Measurements from ENCODE around the gene EBF3. TPM values are rescaled to one million over a fixed set of nuclear protein-coding genes. Genes with fewer than 3 reads are reported as not detected.

EBF3 gene
- total RNA-seq, 1 experiment from 2014 or later = not detected

DNA sequence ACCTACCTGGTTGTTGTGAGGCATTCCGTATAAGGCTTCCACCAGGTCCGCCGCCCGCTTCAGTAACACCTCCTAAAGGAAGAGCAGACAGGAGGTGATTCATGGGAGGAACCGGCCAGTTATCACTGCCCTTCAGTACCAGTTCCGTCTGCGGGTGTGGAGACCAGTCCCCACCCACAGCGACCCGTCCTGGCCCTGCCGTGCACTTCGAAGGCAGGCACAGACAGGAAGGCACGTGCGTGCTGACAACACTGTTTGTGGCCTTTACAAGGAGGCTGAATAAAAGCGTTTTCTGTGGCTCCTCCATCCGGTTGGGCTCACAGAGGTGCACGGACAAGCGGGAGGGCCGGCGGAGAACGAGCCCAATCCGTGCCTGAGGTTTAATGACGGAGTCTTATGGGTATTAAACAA is 120.9 kb downstream of the EBF3 start:
- intact Hi-C loops (cut with micrococcal nuclease) = no loop called here
- H3K4me3 ChIP-seq (ENCODE audit: low read length) = no peak overlapping the region
- CTCF ChIA-PET = no interaction called here
- no peaks in the 10 kb centered on the region for H3F3A ChIP-seq (ENCODE audit: low read length, unreplicated experiment)
- H3K27me3 ChIP-seq (ENCODE audit: low read length) = peaks cover 35% of the 10 kb centered on the region
- no peak overlapping the region for H3K27ac ChIP-seq (ENCODE audit: low read length)
- POLR2A ChIA-PET (ENCODE audit: unreplicated experiment) = no interaction called here
- no peaks in the 10 kb centered on the region for H3K79me2 ChIP-seq (ENCODE audit: low read length)
- TF ChIP-seq, protein P1, sequence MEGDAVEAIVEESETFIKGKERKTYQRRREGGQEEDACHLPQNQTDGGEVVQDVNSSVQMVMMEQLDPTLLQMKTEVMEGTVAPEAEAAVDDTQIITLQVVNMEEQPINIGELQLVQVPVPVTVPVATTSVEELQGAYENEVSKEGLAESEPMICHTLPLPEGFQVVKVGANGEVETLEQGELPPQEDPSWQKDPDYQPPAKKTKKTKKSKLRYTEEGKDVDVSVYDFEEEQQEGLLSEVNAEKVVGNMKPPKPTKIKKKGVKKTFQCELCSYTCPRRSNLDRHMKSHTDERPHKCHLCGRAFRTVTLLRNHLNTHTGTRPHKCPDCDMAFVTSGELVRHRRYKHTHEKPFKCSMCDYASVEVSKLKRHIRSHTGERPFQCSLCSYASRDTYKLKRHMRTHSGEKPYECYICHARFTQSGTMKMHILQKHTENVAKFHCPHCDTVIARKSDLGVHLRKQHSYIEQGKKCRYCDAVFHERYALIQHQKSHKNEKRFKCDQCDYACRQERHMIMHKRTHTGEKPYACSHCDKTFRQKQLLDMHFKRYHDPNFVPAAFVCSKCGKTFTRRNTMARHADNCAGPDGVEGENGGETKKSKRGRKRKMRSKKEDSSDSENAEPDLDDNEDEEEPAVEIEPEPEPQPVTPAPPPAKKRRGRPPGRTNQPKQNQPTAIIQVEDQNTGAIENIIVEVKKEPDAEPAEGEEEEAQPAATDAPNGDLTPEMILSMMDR (conservative IDR thresholded peaks at IDR 0.05; ENCODE audit: low read depth, low read length) = no peak
- TF ChIP-seq EZH2phosphoT487 (IDR thresholded peaks at IDR 0.05; ENCODE audit: borderline replicate concordance, low read length) (no peak), EZH2 (IDR thresholded peaks at IDR 0.05; ENCODE audit: low read length, unreplicated experiment) (no peak)
- no TSS peak for BruUV-seq (replicated peaks)
- no peak for DNase-seq
- H3K36me3 ChIP-seq (ENCODE audit: low read depth, low read length) = no peaks in the 10 kb centered on the region
- no peaks in the 10 kb centered on the region for H3K9me3 ChIP-seq (ENCODE audit: low read length)
- no peak for ATAC-seq
- no peak overlapping the region for H2AFZ ChIP-seq (ENCODE audit: low read length)
- no peaks in the 10 kb centered on the region for H4K20me1 ChIP-seq (ENCODE audit: low read length)
- H3K9me2 ChIP-seq (replicated peaks; ENCODE audit: low read length) = no peaks in the 10 kb centered on the region
- no peak overlapping the region for H3K4me2 ChIP-seq (ENCODE audit: low read length)
- H3K4me1 ChIP-seq (ENCODE audit: insufficient read depth, low read length) = no peaks in the 10 kb centered on the region
- no peak overlapping the region for H3K9ac ChIP-seq (ENCODE audit: low read length)

DNA sequence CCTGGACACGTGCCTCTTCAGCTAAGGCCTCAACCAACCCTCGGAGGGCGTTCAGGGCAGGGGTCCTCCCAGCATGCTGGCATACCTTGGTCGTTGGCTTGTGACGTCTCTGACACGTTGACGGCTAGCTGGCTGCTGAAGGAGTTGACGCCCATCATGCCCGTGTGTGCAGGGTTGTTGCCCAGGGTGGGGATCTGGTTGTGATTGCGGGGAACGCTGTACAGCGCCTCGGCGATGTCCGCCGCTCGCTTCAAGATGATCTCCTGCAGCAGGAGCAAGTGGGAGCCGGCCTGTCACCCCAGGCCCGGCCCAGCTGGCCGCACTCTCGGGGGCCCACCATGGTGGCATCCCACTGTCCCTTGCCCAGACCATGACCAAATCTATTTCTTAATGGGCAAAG is 122.0 kb downstream of the EBF3 start:
- H3K9ac ChIP-seq (ENCODE audit: low read length) = no peak overlapping the region

DNA sequence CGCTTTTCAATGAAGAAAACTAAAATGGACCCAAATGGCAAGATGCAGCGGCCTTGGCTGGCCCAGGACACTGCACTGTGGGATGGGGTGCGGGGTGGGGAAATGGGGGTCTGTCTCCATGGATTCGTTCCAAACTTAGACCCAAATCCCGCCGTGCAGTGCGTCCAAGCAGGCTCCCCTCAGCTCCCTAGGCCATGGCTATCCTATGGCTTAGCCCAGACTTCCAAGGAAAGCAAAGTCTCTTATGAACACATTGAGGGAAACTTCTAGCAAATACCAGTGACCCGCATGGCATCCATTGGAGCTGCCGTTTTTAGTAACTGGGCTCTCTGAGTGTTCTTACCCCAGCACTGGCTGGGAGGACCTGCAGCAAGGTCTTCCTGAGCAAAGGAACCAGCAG is 122.5 kb downstream of the EBF3 start:
- ATAC-seq = no peak
- Histone ChIP-seq H3K4me1 (ENCODE audit: insufficient read depth, low read length) (no peaks in the 10 kb centered on the region), H3K79me2 (ENCODE audit: low read length) (no peaks in the 10 kb centered on the region), H3K9ac (ENCODE audit: low read length) (no peak overlapping the region), H3K9me2 (replicated peaks; ENCODE audit: low read length) (no peaks in the 10 kb centered on the region), H3K4me2 (ENCODE audit: low read length) (no peak overlapping the region), H3K36me3 (ENCODE audit: low read depth, low read length) (no peaks in the 10 kb centered on the region), H3K27me3 (ENCODE audit: low read length) (peaks cover 20% of the 10 kb centered on the region; the same call in 1 of the 2 replicates), H3K4me3 (ENCODE audit: low read length) (no peak overlapping the region), H3K27ac (ENCODE audit: low read length) (no peak overlapping the region), H3F3A (ENCODE audit: low read length, unreplicated experiment) (no peaks in the 10 kb centered on the region), H4K20me1 (ENCODE audit: low read length) (no peaks in the 10 kb centered on the region), H3K9me3 (ENCODE audit: low read length) (no peaks in the 10 kb centered on the region), H2AFZ (ENCODE audit: low read length) (no peak overlapping the region)
- DNase-seq = no peak
- intact Hi-C loops (cut with micrococcal nuclease) = no loop called here
- TF ChIP-seq, protein P1 (conservative IDR thresholded peaks at IDR 0.05; ENCODE audit: low read depth, low read length) = no peak
- TF ChIP-seq EZH2 (IDR thresholded peaks at IDR 0.05; ENCODE audit: low read length, unreplicated experiment) (no peak), EZH2phosphoT487 (IDR thresholded peaks at IDR 0.05; ENCODE audit: borderline replicate concordance, low read length) (no peak)
- BruUV-seq (replicated peaks) = no TSS peak
- ChIA-PET POLR2A (ENCODE audit: unreplicated experiment) (no interaction called here), CTCF (no interaction called here)

More for the DNA sequence above, 122.0 kb downstream of the EBF3 start:
- TF ChIP-seq EZH2phosphoT487 (IDR thresholded peaks at IDR 0.05; ENCODE audit: borderline replicate concordance, low read length) = no peak
- no peak for TF ChIP-seq EZH2 (IDR thresholded peaks at IDR 0.05; ENCODE audit: low read length, unreplicated experiment)
- TF ChIP-seq, protein P1 (conservative IDR thresholded peaks at IDR 0.05; ENCODE audit: low read depth, low read length) = no peak
- ATAC-seq (no peak), DNase-seq (no peak)
- no peak overlapping the region for H3K4me3 ChIP-seq (ENCODE audit: low read length)
- H3K36me3 ChIP-seq (ENCODE audit: low read depth, low read length) = no peaks in the 10 kb centered on the region
- no peaks in the 10 kb centered on the region for H3K79me2 ChIP-seq (ENCODE audit: low read length)
- POLR2A ChIA-PET (ENCODE audit: unreplicated experiment) = no interaction called here
- no peak overlapping the region for H3K4me2 ChIP-seq (ENCODE audit: low read length)
- no peak overlapping the region for H2AFZ ChIP-seq (ENCODE audit: low read length)
- no peaks in the 10 kb centered on the region for H3F3A ChIP-seq (ENCODE audit: low read length, unreplicated experiment)
- BruUV-seq (replicated peaks) = no TSS peak
- H3K27ac ChIP-seq (ENCODE audit: low read length) = no peak overlapping the region
- H4K20me1 ChIP-seq (ENCODE audit: low read length) = no peaks in the 10 kb centered on the region
- H3K4me1 ChIP-seq (ENCODE audit: insufficient read depth, low read length) = no peaks in the 10 kb centered on the region
- intact Hi-C loops (cut with micrococcal nuclease) = no loop called here
- H3K27me3 ChIP-seq (ENCODE audit: low read length) = peaks cover 24% of the 10 kb centered on the region; the same call in 1 of the 2 replicates
- H3K9me2 ChIP-seq (replicated peaks; ENCODE audit: low read length) = no peaks in the 10 kb centered on the region
- CTCF ChIA-PET = no interaction called here
- no peaks in the 10 kb centered on the region for H3K9me3 ChIP-seq (ENCODE audit: low read length)
